Measurements from ENCODE around the gene TRAF3IP1. TPM values are rescaled to one million over a fixed set of nuclear protein-coding genes. Genes with fewer than 3 reads are reported as not detected.

Gene TRAF3IP1
- total and polyA plus RNA-seq, 3 donors from 2014 or later = 22.1 to 40.9 (median 38.0) TPM

DNA sequence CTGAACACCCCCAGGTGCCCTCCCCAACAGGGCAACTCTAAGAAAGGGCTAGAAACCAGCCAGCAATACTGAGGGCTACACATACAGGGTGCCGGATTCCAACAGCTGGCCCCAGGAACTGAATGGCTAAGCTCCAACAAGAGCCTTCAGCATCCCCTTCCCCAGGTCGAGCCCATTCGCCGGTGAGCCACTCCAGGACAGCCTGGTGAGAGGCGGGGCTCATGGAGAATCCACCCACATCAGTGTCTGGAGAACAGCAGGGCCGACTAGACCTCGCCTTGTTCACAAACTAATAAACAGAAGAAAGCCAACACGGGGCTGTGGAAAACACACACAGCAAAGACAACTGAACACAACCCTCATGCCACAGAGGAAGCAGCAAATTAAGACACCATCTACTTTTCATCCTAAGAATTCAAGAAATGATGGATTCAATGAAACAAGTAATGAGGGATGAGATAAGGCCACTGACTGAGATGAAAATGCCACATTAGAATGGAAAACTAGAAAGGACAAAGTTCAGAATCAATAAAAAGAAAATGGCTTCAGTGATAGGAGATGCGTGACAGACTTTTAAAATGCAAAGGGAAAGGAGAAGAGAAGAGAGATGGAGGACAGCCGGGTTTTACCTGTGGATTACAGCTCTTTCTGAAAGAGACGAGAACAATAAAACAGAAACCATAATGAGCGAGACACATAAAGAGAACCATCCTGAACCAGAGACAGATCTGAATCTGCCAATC is 40.1 kb upstream of the TRAF3IP1 start:
- intact Hi-C loops (cut with DNase I; ENCODE audit: low total_unique reads) = no loop called here
- WGBS, 2 donors = 85 to 92% methylated on average over 12 of the region's 12 CpGs
- H3K4me3 ChIP-seq = no peak overlapping the region
- H3K27ac ChIP-seq = no peak overlapping the region
- H3K36me3 ChIP-seq (ENCODE audit: low read depth, missing control alignments) = no peaks in the 10 kb centered on the region
- TF ChIP-seq, protein P1, sequence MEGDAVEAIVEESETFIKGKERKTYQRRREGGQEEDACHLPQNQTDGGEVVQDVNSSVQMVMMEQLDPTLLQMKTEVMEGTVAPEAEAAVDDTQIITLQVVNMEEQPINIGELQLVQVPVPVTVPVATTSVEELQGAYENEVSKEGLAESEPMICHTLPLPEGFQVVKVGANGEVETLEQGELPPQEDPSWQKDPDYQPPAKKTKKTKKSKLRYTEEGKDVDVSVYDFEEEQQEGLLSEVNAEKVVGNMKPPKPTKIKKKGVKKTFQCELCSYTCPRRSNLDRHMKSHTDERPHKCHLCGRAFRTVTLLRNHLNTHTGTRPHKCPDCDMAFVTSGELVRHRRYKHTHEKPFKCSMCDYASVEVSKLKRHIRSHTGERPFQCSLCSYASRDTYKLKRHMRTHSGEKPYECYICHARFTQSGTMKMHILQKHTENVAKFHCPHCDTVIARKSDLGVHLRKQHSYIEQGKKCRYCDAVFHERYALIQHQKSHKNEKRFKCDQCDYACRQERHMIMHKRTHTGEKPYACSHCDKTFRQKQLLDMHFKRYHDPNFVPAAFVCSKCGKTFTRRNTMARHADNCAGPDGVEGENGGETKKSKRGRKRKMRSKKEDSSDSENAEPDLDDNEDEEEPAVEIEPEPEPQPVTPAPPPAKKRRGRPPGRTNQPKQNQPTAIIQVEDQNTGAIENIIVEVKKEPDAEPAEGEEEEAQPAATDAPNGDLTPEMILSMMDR (IDR thresholded peaks at IDR 0.05) = no peak
- TF ChIP-seq POLR2A (IDR thresholded peaks at IDR 0.05) = no peak
- no peaks in the 10 kb centered on the region for H3K27me3 ChIP-seq
- H3K9me3 ChIP-seq = no peaks in the 10 kb centered on the region
- DNase-seq = no peak
- H3K4me1 ChIP-seq = peaks cover 36% of the 10 kb centered on the region

DNA sequence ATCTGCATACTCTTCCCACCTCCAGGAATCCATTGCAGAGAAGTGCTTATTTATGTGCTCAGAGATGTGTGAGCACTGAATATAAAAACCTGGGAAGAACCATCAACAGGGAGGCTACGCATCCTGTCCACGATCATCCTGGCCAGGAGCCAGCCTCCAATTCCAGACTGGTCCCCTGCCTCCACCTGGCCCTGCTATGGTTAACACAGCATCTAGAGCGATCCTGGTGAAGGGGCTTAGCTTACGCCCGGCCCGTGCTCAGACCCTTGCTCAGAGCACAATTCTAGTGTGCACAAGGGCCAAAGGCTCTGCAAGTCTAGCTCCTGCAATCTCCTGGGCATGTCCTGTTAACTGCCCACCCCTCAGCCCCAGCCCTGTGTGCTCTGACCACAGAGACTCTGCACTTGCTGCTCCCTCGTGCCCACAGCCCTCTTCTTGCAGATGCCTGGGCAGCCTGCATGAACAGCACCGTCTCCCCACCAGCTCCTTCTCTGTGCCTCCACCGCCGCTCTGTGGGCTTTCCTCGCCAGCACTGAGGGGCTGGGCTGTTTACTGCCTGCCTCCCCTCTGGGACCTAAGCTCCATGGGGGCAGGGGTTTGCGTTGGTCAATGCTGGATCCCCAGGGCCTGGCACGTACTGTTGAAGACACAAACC is 38.4 kb upstream of the TRAF3IP1 start:
- Histone ChIP-seq H3K4me1 (peaks cover 52% of the 10 kb centered on the region), H3K27ac (no peak overlapping the region), H3K27me3 (no peaks in the 10 kb centered on the region), H3K9me3 (no peaks in the 10 kb centered on the region), H3K36me3 (ENCODE audit: low read depth, missing control alignments) (no peaks in the 10 kb centered on the region), H3K4me3 (no peak overlapping the region)
- DNase-seq = no peak
- WGBS, 2 donors = 86 to 89% methylated on average over 8 to 13 of the region's 13 CpGs
- no peak for TF ChIP-seq POLR2A (IDR thresholded peaks at IDR 0.05)
- TF ChIP-seq, protein P1 (IDR thresholded peaks at IDR 0.05) = no peak
- intact Hi-C loops (cut with DNase I; ENCODE audit: low total_unique reads) = no loop called here

DNA sequence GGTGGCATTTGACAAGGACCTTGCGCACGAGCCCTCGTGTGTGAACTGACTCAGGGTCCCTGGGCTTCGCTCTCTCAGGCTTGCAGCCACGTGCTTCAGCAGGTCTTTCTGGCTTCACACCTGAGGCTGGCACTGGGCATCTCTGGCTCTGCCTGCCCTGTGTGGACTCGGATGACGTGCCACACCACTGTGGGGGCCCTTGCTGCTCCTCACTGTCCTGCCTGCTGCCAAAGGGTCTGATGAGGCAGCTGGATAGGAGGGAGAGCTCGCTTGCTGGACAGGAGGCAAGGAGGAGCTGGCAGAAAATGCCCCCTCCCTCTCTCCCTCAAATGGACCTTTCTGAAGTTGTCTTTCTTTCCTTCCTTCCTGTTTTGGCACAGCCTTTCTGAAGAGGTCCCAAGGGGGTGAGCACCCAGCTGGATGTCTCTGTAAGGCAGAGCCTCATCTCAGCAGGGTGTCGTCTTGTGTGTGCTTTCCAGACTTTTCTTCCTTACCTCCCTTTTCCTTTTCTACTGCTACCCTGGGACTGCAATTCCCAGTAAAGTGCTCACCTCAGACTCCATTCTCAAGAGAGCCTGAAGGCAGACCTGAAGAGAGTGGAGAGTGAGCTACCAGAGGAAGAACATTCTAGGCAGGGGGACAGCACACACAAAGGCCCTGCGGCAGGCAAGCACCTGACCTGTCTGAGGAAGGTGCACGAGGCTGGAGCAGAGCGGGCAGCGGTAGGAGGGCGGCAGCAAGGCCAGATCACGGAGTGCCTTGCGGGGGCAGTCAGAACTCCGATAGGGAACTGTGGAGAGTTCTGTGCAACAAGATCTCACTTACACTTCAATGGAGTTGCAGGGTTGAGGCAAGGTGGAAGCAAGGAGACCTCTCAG is 37.2 kb upstream of the TRAF3IP1 start:
- 78 to 81% methylated on average over 17 of the region's 17 CpGs for WGBS, 2 donors
- peak overlapping the region; percentile 5 to 33 for H3K27ac ChIP-seq

DNA sequence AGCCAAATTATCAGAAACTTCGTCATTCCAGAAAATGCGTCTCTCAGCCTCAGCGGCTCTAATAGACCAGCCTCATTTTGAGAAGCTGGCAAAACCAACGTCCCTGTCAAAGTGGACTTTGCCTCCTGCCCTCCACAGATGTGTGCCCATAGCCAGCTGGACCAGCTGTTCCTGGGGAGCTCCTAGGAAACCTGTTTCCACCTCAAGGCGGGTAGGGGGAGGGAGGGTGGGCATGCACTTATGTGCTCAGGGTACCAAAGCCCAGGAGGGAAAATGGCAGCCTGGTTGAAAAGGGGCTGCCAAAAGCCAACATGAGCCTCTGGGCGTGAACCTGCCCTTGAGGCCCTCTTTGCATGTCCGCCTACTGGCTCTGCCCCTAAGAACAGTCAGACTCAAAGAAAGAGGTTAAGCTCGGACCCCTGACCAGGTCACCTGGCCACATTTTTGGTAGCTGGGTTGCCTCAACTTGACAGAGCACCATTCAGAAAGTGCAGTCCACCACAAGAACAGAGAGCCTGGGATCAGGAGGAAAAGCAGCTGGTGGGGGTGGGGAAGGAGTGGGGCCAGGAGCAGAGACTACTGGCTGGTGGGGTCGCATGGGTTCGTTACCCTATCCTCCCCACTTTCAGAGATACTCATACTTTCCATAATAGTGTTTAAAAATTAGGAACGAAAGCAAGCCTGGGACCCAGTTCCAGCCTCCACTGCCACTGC is 35.4 kb upstream of the TRAF3IP1 start:
- intact Hi-C loops (cut with DNase I; ENCODE audit: low total_unique reads) = no loop called here
- H3K9me3 ChIP-seq = no peaks in the 10 kb centered on the region
- H3K4me1 ChIP-seq = peaks cover 56% of the 10 kb centered on the region
- no peak overlapping the region for H3K4me3 ChIP-seq
- no peaks in the 10 kb centered on the region for H3K36me3 ChIP-seq (ENCODE audit: low read depth, missing control alignments)
- TF ChIP-seq, protein P1 (IDR thresholded peaks at IDR 0.05) = no peak
- no peak for TF ChIP-seq POLR2A (IDR thresholded peaks at IDR 0.05)
- H3K27ac ChIP-seq = peak overlapping the region; percentile 95 to 96
- WGBS, 2 donors = 66 to 73% methylated on average over 10 to 11 of the region's 11 CpGs
- no peak for DNase-seq
- no peaks in the 10 kb centered on the region for H3K27me3 ChIP-seq

More for the DNA sequence above, 37.2 kb upstream of the TRAF3IP1 start:
- Histone ChIP-seq H3K36me3 (ENCODE audit: low read depth, missing control alignments) (no peaks in the 10 kb centered on the region), H3K4me3 (no peak overlapping the region), H3K27me3 (no peaks in the 10 kb centered on the region), H3K9me3 (no peaks in the 10 kb centered on the region), H3K4me1 (peaks cover 56% of the 10 kb centered on the region)
- peak; percentile 72 for DNase-seq
- no peak for TF ChIP-seq POLR2A (IDR thresholded peaks at IDR 0.05)
- TF ChIP-seq, protein P1 (IDR thresholded peaks at IDR 0.05) = no peak
- intact Hi-C loops (cut with DNase I; ENCODE audit: low total_unique reads) = no loop called here

Measured in testis (tissue), 3 donors.